Measurements from ENCODE around the gene PDZD4. TPM values are rescaled to one million over a fixed set of nuclear protein-coding genes. Genes with fewer than 3 reads are reported as not detected.
A peak's percentile ranks its signal among the peaks of the same experiment; 100 is the strongest.

The PDZD4 gene
- total and polyA plus RNA-seq, 8 donors, result 2.1 to 11.1 (median 5.2) TPM

DNA sequence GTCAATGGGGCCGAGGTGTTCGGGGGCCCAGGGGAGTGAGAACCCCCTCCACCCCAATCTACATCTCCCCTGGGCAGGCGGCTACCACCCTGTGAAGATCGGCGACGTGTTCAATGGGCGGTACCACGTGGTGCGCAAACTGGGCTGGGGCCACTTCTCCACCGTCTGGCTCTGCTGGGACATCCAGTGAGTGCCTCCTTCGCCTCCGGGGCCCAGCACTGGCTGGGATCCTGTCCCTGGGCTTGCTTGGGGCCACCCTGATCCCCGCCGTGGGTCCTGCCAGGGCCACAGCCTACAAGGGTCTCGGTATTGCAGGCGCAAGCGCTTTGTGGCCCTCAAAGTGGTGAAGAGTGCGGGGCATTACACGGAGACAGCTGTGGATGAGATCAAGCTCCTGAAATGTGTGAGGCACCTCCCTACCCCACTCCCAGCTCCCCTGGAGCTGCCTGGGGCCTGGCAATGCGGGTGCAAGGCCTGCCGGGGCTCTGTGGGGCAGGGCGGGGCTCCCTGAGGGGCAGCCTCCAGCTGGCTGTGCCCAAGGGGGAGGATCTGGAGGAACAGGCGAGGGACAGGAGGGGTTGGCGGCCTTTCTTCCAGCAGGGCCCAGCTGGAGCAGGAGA is 48.8 kb downstream of the PDZD4 start:
- TF ChIP-seq, protein P1, sequence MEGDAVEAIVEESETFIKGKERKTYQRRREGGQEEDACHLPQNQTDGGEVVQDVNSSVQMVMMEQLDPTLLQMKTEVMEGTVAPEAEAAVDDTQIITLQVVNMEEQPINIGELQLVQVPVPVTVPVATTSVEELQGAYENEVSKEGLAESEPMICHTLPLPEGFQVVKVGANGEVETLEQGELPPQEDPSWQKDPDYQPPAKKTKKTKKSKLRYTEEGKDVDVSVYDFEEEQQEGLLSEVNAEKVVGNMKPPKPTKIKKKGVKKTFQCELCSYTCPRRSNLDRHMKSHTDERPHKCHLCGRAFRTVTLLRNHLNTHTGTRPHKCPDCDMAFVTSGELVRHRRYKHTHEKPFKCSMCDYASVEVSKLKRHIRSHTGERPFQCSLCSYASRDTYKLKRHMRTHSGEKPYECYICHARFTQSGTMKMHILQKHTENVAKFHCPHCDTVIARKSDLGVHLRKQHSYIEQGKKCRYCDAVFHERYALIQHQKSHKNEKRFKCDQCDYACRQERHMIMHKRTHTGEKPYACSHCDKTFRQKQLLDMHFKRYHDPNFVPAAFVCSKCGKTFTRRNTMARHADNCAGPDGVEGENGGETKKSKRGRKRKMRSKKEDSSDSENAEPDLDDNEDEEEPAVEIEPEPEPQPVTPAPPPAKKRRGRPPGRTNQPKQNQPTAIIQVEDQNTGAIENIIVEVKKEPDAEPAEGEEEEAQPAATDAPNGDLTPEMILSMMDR (IDR thresholded peaks at IDR 0.05), result no peak
- TF ChIP-seq POLR2A (IDR thresholded peaks at IDR 0.05) (no peak), POLR2AphosphoS5 (IDR thresholded peaks at IDR 0.05) (no peak)
- H3K36me3 ChIP-seq, result peaks cover 0 to 41% (median 29%) of the 10 kb centered on the region in 4 donors
- intact Hi-C loops (cut with DNase I; ENCODE audit: low total_unique reads), result no loop called here
- H3K27ac ChIP-seq, result peak overlapping the region in 3 of 5 donors; percentile 25 to 76 (median 66)
- peaks cover 0 to 20% (median 3%) of the 10 kb centered on the region in 3 donors for H3K27me3 ChIP-seq
- H3K9me3 ChIP-seq, result no peaks in the 10 kb centered on the region
- 27 to 66% (median 60%) methylated on average over 3 to 24 of the region's 24 CpGs for WGBS, 5 donors
- peaks cover 0 to 26% (median 15%) of the 10 kb centered on the region in 4 donors for H3K4me1 ChIP-seq
- DNase-seq, result no peak
- peak overlapping the region in 1 of 4 donors; percentile 4 for H3K4me3 ChIP-seq

DNA sequence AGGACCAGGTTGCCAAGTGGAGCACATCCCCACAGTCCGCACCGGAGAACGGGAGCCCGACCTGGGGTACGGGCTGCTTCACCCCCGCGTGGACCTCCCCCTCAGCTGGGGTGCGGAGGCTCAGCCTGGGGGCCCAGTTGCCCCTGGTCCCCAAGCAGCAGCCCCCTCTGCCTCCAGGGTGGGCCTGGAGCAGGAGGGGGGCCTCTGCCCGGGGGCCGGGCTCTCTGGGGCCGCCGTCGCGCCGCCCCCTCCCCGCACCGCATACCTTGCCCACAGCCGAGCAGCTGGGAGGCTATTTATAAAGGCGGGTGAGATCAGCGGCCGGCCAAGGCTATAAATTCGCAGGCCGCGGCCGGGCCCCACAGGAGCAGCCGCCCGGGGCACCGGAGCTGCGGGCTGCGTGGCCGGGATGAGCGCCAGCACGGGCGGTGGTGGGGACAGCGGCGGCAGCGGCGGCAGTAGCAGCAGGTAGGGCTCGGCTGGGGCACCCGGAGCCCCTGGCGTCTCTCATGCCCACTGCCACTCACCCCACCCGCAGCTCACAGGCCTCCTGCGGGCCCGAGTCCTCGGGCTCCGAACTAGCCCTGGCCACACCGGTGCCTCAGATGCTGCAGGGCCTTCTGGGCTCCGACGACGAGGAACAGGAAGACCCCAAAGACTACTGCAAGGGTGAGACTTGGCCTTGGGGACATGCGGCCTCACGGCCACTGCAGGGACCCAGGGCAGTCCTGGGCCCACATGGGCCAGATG is 49.5 kb downstream of the PDZD4 start, which contains the start of gene SRPK3:
Gene SRPK3 (plus strand): TSS at position 364 of the 750 bp plus-strand sequence. CDS start 46 bp downstream, at position 410.
- peak within 1 kb of the TSS in 3 of 5 donors; percentile 25 to 76 (median 66) for H3K27ac ChIP-seq
- TF ChIP-seq, protein P1 (IDR thresholded peaks at IDR 0.05), result no peak
- TF ChIP-seq POLR2AphosphoS5 (IDR thresholded peaks at IDR 0.05), result no peak
- no peak for TF ChIP-seq EP300 (IDR thresholded peaks at IDR 0.05)
- no peak for TF ChIP-seq POLR2A (IDR thresholded peaks at IDR 0.05)
- peaks cover 0 to 26% (median 15%) of the 10 kb centered on the region in 4 donors for H3K4me1 ChIP-seq
- peak in 1 of 2 donors; percentile 57 for DNase-seq
- WGBS, 5 donors, result 18 to 60% (median 39%) methylated on average over 22 to 41 of the region's 52 CpGs; no CpG with 5 or more reads in 1 of the 5 donors
- H3K9me3 ChIP-seq, result no peaks in the 10 kb centered on the region
- peaks cover 0 to 34% (median 23%) of the 10 kb centered on the region in 4 donors for H3K36me3 ChIP-seq
- H3K4me3 ChIP-seq, result peak within 1 kb of the TSS in 2 of 4 donors; percentile 4 to 9
- intact Hi-C loops (cut with DNase I; ENCODE audit: low total_unique reads), result no loop called here
- peaks cover 0 to 20% (median 3%) of the 10 kb centered on the region in 3 donors for H3K27me3 ChIP-seq

DNA sequence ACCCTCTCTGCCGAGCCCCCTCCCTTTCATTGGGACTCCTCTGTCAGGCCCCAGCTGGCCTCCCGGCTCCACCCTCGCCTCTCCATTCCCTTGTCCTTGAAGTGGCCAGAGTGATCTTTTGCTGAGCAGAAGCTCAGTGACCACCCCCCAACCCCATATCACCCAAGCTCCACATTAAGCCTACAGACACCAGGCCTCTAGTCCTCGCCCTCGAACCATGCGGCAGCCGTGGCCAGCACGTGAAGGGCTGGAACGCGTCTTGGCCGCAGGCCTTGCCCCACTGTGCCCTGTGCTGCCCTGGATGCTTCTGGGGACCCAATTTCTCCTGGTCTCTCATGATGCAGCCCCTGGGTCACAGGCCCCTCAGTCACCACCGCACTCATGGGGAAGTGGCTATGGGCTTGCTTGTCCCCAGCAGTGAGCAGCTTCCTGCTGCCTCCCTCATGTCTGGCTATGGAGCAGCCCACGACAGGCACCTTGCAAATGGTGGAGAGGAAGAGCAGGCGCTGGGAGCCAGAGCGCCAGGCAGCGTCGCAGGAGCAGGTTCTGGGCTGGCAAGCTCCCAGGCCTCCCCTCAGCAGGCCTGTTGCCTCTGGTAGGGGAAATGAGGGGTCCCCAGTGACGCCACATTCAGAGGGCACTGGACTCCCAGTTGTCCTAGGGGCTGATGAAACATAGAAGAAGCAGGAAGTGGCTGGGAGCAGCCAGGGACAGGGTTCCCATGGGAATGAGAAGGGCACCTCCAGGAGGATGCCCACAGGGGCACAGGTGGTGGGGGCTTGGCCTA is 50.3 kb downstream of the PDZD4 start:
- Histone ChIP-seq H3K27me3 (peaks cover 0 to 20% (median 3%) of the 10 kb centered on the region in 3 donors), H3K36me3 (peaks cover 0 to 32% (median 16%) of the 10 kb centered on the region in 4 donors), H3K4me3 (no peak overlapping the region), H3K9me3 (no peaks in the 10 kb centered on the region), H3K4me1 (peaks cover 0 to 26% (median 15%) of the 10 kb centered on the region in 4 donors), H3K27ac (peak overlapping the region in 2 of 5 donors; percentile 66 to 76)
- 66 to 80% (median 77%) methylated on average over 15 to 18 of the region's 18 CpGs for WGBS, 5 donors
- no peak for DNase-seq
- TF ChIP-seq EP300 (IDR thresholded peaks at IDR 0.05) (no peak), POLR2AphosphoS5 (IDR thresholded peaks at IDR 0.05) (no peak), POLR2A (IDR thresholded peaks at IDR 0.05) (no peak)
- TF ChIP-seq, protein P1 (IDR thresholded peaks at IDR 0.05), result no peak
- intact Hi-C loops (cut with DNase I; ENCODE audit: low total_unique reads), result no loop called here

DNA sequence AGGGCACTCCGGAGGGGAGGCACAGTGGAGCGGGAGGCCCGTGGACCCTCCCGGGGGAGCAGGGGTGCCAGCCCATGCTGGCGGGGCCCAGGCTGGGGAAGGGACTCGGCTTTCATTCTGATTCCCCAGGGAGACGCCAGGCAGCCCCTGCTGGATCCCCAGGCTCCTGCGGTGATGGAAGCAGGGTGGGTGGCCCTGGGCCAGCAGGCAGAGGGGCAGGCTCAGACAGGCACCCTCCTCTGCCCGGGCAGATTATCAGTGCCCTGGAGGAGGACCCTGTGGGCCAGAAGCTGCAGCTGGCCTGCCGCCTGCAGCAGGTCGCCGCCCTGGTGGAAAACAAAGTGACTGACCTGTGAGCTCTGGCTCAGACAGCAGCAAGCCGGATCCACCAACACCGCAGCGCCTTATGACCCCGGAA is 51.7 kb downstream of the PDZD4 start:
- WGBS, 5 donors, result 74 to 91% (median 83%) methylated on average over 7 to 16 of the region's 16 CpGs
- intact Hi-C loops (cut with DNase I; ENCODE audit: low total_unique reads), result no loop called here
- DNase-seq, result no peak
- Histone ChIP-seq H3K4me3 (no peak overlapping the region), H3K9me3 (no peaks in the 10 kb centered on the region), H3K4me1 (peaks cover 0 to 26% (median 15%) of the 10 kb centered on the region in 4 donors), H3K27ac (no peak overlapping the region), H3K36me3 (peaks cover 0 to 33% (median 12%) of the 10 kb centered on the region in 4 donors), H3K27me3 (peaks cover 0 to 20% (median 3%) of the 10 kb centered on the region in 3 donors)
- TF ChIP-seq POLR2AphosphoS5 (IDR thresholded peaks at IDR 0.05), result no peak
- no peak for TF ChIP-seq EP300 (IDR thresholded peaks at IDR 0.05)
- no peak for TF ChIP-seq POLR2A (IDR thresholded peaks at IDR 0.05)
- TF ChIP-seq, protein P1 (IDR thresholded peaks at IDR 0.05), result no peak

All from stomach (tissue), 9 donors.